Measurements from ENCODE around the gene TAS2R1. TPM values are rescaled to one million over a fixed set of nuclear protein-coding genes. Genes with fewer than 3 reads are reported as not detected.

The TAS2R1 gene
- total and polyA plus RNA-seq, 2 experiments from 2014 or later, result not detected

- 35 to 38% methylated on average over 10 of the region's 10 CpGs for WGBS, 2 experiments (ENCODE audit: low coverage in 1 of 2, low lambda C conversion rate in 2 of 2, missing lambda C conversion rate in 2 of 2)
- Histone ChIP-seq H3K4me1 (ENCODE audit: insufficient read depth) (peaks cover 15% of the 10 kb centered on the region), H3K4me2 (ENCODE audit: unreplicated experiment) (no peak overlapping the region), H3K79me2 (ENCODE audit: insufficient read depth) (no peaks in the 10 kb centered on the region), H2AFZ (peak overlapping the region; percentile 20; the same call in 1 of the 2 replicates), H3K27me3 (replicated peaks; ENCODE audit: insufficient read depth) (no peaks in the 10 kb centered on the region; the same call in 1 of the 2 replicates), H3K9ac (no peak overlapping the region), H3K36me3 (ENCODE audit: low read depth) (no peaks in the 10 kb centered on the region), H4K20me1 (ENCODE audit: insufficient read depth) (no peaks in the 10 kb centered on the region), H3K27ac (no peak overlapping the region), H3K4me3 (no peak overlapping the region), H3K9me3 (ENCODE audit: low read depth) (no peaks in the 10 kb centered on the region), H3K9me2 (ENCODE audit: insufficient read depth) (no peaks in the 10 kb centered on the region), H3F3A (ENCODE audit: insufficient read depth) (0 out of 2 replicates have a peak, but pooled peaks cover 4% of the 10 kb centered on the region)
- no peak for TF ChIP-seq EZH2phosphoT487 (IDR thresholded peaks at IDR 0.05; ENCODE audit: insufficient read depth, low read depth)
- TF ChIP-seq EZH2 (IDR thresholded peaks at IDR 0.05; ENCODE audit: insufficient read depth, poor library complexity, severe bottlenecking), result no peak
- no peak for DNase-seq
- in situ Hi-C loops (cut with MboI), result no loop called here
These were observed 12.2 kb downstream of the TAS2R1 start for GRCh38 chr5:9617739-9618504.

GRCh38 chr5:9617221-9617620 is 12.9 kb downstream of the TAS2R1 start:
- no peaks in the 10 kb centered on the region; the same call in 1 of the 2 replicates for H3K27me3 ChIP-seq (replicated peaks; ENCODE audit: insufficient read depth)
- no peaks in the 10 kb centered on the region for H4K20me1 ChIP-seq (ENCODE audit: insufficient read depth)
- DNase-seq, result no peak
- no peaks in the 10 kb centered on the region for H3F3A ChIP-seq (ENCODE audit: insufficient read depth)
- no peak overlapping the region for H3K4me2 ChIP-seq (ENCODE audit: unreplicated experiment)
- H3K79me2 ChIP-seq (ENCODE audit: insufficient read depth), result no peaks in the 10 kb centered on the region
- no peak overlapping the region for H3K4me3 ChIP-seq
- H3K9me2 ChIP-seq (ENCODE audit: insufficient read depth), result no peaks in the 10 kb centered on the region
- no peak overlapping the region for H2AFZ ChIP-seq
- no peak overlapping the region for H3K9ac ChIP-seq
- no peaks in the 10 kb centered on the region for H3K9me3 ChIP-seq (ENCODE audit: low read depth)
- WGBS, 2 experiments (ENCODE audit: low coverage in 1 of 2, low lambda C conversion rate in 2 of 2, missing lambda C conversion rate in 2 of 2), result 33 to 37% methylated on average over 3 of the region's 3 CpGs
- H3K4me1 ChIP-seq (ENCODE audit: insufficient read depth), result peaks cover 10% of the 10 kb centered on the region; the same call in 1 of the 2 replicates
- H3K27ac ChIP-seq, result no peak overlapping the region
- in situ Hi-C loops (cut with MboI), result no loop called here
- no peaks in the 10 kb centered on the region for H3K36me3 ChIP-seq (ENCODE audit: low read depth)
- TF ChIP-seq EZH2phosphoT487 (IDR thresholded peaks at IDR 0.05; ENCODE audit: insufficient read depth, low read depth), result no peak
- no peak for TF ChIP-seq EZH2 (IDR thresholded peaks at IDR 0.05; ENCODE audit: insufficient read depth, poor library complexity, severe bottlenecking)

GRCh38 chr5:9615331-9615730 is 14.8 kb downstream of the TAS2R1 start:
- no peak overlapping the region for H3K4me2 ChIP-seq (ENCODE audit: unreplicated experiment)
- no peaks in the 10 kb centered on the region for H3F3A ChIP-seq (ENCODE audit: insufficient read depth)
- H3K79me2 ChIP-seq (ENCODE audit: insufficient read depth), result no peaks in the 10 kb centered on the region
- no peak for DNase-seq
- no peak overlapping the region for H2AFZ ChIP-seq
- no peaks in the 10 kb centered on the region for H3K9me3 ChIP-seq (ENCODE audit: low read depth)
- no peaks in the 10 kb centered on the region for H3K4me1 ChIP-seq (ENCODE audit: insufficient read depth)
- no peaks in the 10 kb centered on the region for H3K9me2 ChIP-seq (ENCODE audit: insufficient read depth)
- no peak overlapping the region for H3K27ac ChIP-seq
- H3K27me3 ChIP-seq (replicated peaks; ENCODE audit: insufficient read depth), result peaks cover 5% of the 10 kb centered on the region; the same call in 1 of the 2 replicates
- TF ChIP-seq EZH2phosphoT487 (IDR thresholded peaks at IDR 0.05; ENCODE audit: insufficient read depth, low read depth) (no peak), EZH2 (IDR thresholded peaks at IDR 0.05; ENCODE audit: insufficient read depth, poor library complexity, severe bottlenecking) (no peak)
- H4K20me1 ChIP-seq (ENCODE audit: insufficient read depth), result no peaks in the 10 kb centered on the region
- WGBS, 2 experiments (ENCODE audit: low coverage in 1 of 2, low lambda C conversion rate in 2 of 2, missing lambda C conversion rate in 2 of 2), result 55 to 66% methylated on average over 3 of the region's 3 CpGs
- in situ Hi-C loops (cut with MboI), result no loop called here
- H3K4me3 ChIP-seq, result no peak overlapping the region
- no peak overlapping the region for H3K9ac ChIP-seq
- H3K36me3 ChIP-seq (ENCODE audit: low read depth), result no peaks in the 10 kb centered on the region

- Histone ChIP-seq H3F3A (ENCODE audit: insufficient read depth) (no peaks in the 10 kb centered on the region), H4K20me1 (ENCODE audit: insufficient read depth) (no peaks in the 10 kb centered on the region), H3K4me2 (ENCODE audit: unreplicated experiment) (no peak overlapping the region), H3K9me3 (ENCODE audit: low read depth) (no peaks in the 10 kb centered on the region), H3K4me3 (no peak overlapping the region), H3K4me1 (ENCODE audit: insufficient read depth) (no peaks in the 10 kb centered on the region), H2AFZ (no peak overlapping the region), H3K9ac (no peak overlapping the region), H3K27ac (no peak overlapping the region), H3K79me2 (ENCODE audit: insufficient read depth) (no peaks in the 10 kb centered on the region), H3K9me2 (ENCODE audit: insufficient read depth) (no peaks in the 10 kb centered on the region), H3K36me3 (ENCODE audit: low read depth) (no peaks in the 10 kb centered on the region), H3K27me3 (replicated peaks; ENCODE audit: insufficient read depth) (peaks cover 5% of the 10 kb centered on the region; the same call in 1 of the 2 replicates)
- DNase-seq, result no peak
- TF ChIP-seq EZH2 (IDR thresholded peaks at IDR 0.05; ENCODE audit: insufficient read depth, poor library complexity, severe bottlenecking) (no peak), EZH2phosphoT487 (IDR thresholded peaks at IDR 0.05; ENCODE audit: insufficient read depth, low read depth) (no peak)
- in situ Hi-C loops (cut with MboI), result no loop called here
- 59 to 72% methylated on average over 3 of the region's 3 CpGs for WGBS, 2 experiments (ENCODE audit: low coverage in 1 of 2, low lambda C conversion rate in 2 of 2, missing lambda C conversion rate in 2 of 2)
These were observed 16.8 kb downstream of the TAS2R1 start for GRCh38 chr5:9613360-9613759.

All from GM23248 (cell line).